CD4-positive, alpha-beta T cell treated with Interleukin-10 for 1 hour (primary cell): ENCODE measurements around the gene PGS1.
"Not testable (repeated sequence)": the region's sequence is repeated elsewhere in the genome, so short reads cannot be mapped to it uniquely, and the experiment has no call there.

Experiments used
- DNase-seq: peaks from one replicate; pipeline ENCODE4 v3.0.0-alpha.2; 2020

Gene PGS1

GRCh38 chr17:78378225-78379130 is at the start of gene PGS1:
TSS of gene PGS1 (plus strand) at chr17:78378649. CDS start at chr17:78378666, 17 bp downstream.
- peak; percentile 84 for DNase-seq

- DNase-seq = no peak
Observed at GRCh38 chr17:78329263-78330059, 49.0 kb upstream of the PGS1 start.

- no peak for DNase-seq
Observed at GRCh38 chr17:78330570-78331224, 47.8 kb upstream of the PGS1 start.

DNA sequence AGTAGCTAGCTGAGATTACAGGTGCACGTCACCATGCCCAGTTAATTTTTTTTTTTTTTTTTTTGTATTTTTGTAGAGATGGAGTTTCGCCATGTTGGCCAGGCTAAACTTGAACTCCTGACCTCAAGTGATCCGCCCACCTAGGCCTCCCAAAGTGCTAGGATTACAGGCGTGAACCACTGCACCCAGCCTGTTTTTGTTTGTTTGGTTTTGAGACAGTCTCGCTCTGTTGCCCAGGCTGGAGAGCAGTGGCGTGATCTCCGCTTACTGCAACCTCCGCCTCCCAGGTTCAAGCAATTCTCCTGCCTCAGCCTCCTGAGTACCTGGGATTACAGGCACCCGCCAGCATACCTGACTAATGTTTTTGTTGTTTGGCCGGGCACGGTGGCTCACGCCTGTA is 47.1 kb upstream of the PGS1 start:
- DNase-seq = not testable (repeated sequence)

DNA sequence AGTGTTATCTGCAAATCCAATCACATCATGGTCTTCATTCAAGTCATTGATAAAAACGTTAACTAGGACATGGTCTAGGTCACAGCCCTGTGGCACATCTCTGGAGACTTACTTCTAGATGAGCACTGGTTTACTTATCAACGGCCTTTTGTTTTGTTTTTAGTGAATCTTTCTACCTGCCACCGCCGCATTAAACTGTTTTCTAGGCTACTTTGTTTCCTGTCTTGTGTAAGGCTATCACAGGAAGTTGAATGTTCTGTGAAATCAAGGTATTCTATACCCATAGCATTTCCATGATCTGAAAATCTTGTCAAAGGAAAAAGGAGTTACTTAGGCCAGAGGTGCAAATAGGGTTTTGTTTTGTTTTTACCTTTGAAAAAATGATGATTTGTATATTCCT is 45.5 kb upstream of the PGS1 start:
- peak; percentile 32 for DNase-seq

GRCh38 chr17:78335209-78335608 is 43.2 kb upstream of the PGS1 start:
- no peak for DNase-seq

GRCh38 chr17:78337244-78338109 is 41.0 kb upstream of the PGS1 start:
- DNase-seq = peak; percentile 37

DNA sequence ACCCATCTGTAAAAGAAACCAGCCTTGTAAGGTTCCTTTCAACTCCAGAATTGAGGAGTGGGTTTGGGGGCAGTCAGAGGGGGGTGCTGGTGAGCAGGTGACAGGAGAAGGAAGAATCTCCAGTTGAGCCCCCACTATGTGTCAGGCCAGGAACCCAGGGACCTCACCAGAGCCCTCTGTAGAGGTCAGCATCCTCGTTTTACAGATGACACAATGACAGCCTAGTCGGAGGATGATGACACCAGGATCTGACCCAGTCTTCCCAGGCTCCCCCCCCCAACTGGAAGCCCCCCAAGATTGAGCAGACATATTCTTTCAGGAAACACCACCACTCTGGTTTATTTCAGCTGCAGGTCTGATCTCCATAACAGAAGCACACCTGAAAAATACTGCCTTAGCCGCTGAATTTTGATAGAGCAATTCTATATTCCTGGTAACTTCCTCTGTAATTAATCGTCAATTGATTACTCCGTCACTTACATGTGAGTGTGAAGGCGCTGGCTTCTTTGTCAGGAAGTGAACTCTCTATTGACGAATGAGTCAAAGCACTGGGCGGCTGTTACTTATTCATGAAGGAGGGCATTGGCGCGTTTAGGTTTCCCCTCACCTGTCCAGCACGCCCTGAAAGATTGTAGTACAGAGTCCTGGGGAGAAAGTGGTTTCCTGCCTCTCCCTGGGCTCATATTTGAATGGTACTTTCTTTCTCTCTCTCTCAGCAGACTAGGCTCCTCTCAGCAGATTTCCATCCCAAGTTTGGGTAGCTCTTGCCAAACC is 39.8 kb upstream of the PGS1 start:
- peak; percentile 67 for DNase-seq

DNA sequence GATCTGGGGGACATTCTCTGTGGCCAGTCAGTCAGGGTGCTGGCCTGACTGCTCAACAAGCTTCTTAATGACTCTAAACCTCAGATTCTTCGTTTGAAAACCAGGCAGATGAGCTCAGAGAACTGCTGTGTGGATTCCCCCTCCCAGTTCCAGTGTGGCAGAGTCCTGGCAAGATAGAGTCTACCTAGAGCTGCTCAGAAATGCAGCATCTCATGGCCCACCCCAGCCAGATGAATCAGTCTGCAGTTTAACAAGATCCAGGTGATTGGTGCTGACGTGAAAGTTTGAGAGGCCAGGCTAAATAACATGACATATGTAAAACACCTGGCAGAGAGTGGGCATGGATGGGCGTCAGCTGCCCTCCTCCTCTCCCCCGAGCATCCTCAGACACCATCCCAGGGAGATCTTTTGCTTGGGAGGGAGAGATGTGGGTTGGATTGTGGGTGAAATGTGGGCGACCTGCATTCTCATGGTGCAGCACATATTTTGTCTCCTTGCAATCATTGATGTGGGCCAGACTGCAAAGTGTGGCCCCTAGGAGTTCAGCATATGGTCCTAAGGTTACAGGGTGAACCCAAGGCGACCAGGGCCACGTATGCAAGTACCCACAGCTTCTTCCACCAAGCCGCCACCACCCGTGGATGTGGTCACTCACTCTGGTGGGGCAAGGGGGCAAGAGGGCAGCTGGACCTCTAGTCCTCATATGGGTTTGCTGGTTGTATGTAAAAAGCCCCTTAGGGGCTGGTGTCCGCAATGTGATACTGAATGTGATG is 38.1 kb upstream of the PGS1 start:
- DNase-seq = no peak

DNA sequence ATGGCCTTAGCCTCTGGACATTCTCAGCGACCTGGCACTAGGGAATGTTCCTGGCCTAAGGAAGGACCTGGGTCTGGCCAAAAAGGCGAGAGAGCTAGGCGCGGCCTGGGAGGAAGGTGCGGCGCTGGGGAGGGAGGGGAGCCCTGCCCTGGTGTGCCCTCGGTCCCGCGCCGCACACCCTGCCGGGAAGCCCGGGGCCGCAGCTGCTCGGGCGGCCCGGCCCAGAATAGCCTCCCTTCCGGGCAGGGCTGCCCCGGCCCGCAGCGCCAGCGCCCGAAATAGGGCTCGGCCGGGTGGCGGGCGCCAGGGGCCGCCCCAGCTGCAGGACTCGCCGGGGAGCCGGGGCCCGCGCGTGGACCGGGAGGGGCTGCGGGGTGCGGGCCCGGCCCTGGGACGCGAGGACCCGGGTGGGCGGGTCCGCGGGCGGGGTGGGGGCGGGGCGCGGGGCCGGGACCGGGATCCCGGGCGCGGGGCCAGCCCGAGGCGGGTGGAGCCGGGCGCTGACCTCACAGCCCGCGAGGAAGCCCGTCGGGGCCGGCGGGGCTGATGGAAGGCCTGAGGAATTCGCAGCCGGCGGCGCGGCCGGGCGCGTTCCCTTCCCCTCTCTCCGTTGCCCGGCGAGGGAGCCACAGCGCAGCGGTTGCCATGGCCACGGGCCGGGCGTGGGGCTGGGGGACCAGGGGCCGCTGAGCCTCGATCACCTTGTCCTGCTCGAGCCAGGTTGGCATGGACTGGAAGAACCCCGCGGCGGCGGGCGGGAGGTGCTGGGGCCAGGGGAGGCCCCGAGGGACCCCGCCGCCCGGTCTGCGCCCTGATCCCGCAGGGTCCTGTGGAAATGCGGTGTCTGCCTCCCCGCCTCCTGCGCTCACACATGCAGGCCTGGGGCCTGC is 36.6 kb upstream of the PGS1 start:
- DNase-seq = peak; percentile 51

GRCh38 chr17:78342449-78343186 is 35.8 kb upstream of the PGS1 start:
- no peak for DNase-seq

GRCh38 chr17:78343187-78343542 is 35.3 kb upstream of the PGS1 start:
- peak; percentile 61 for DNase-seq

GRCh38 chr17:78343543-78344201 is 34.8 kb upstream of the PGS1 start:
- DNase-seq = peak; percentile 89

DNA sequence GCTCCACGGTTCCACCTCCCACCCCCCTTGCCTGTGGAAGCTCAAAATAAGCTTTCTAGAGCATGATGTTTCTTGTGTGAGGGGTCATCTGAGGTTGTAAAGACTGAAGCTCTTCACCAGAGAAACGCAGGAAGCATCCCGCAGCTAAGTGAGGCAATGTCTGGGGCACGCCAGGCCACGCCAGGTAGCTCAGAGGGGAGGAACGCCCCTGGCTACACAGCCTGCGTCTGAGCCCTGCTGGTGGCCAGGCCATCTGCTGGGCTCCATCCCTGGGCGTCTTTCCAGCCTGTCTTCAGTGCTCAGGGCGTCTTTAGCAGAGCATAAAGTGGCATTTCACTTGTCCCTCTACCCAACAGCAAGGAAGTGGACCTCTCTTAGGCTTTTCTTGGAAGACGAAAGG is 33.8 kb upstream of the PGS1 start:
- DNase-seq = no peak

DNA sequence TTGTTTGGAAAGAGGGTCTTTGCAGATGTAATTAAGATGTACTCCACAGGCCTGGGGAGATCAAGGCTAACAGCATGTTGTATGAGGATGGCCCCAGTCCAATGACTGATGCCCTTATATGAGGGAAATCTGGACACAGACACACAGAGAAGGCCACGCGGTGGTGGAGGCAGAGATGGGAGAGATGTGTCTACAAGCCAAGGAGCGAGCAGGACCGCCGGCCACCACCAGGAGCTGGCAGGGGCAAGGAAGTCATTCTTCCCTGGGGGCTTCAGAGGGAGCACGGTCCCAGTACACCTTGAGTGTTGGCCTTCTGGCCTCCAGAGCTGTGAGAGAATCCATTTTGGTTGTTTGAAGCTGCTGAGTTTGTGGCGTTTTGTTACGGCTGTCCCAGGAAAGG is 33.3 kb upstream of the PGS1 start:
- DNase-seq = no peak

- DNase-seq = no peak
Observed at GRCh38 chr17:78345791-78346494, 32.5 kb upstream of the PGS1 start.

DNA sequence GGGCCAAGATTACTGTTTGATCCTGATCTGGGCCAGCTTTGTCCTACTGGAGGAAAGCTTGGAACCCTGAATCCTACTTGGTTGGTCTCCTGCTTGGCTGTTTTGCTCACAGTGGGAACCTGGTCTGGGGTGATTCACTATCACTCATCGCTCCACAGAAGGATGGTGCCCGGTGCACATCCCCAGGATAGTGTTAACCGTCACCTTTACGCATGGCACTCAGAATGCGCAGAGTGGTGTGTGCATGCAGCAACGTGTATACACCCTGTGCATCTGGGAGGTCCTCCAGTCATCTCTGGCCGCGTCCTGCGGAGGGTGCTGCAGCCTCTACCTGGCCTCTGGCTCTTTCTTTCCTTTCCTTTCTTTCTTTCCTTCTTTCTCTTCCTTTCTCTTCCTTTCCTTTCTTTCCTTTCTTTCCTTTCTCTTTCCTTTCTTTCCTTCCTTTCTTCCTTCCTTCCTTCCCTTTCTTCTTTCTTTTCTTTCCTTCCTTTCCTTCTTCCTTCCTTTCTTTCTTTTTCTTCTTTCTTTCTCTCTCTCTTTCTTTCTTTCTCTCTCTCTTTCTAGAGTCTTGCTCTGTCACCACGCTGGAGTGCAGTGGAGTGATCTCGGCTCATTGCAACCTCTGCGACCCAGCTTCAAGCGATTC is 31.7 kb upstream of the PGS1 start:
- DNase-seq = no peak
